ENCODE measurements around the gene TUBA1A. TPM values are rescaled to one million over a fixed set of nuclear protein-coding genes. Genes with fewer than 3 reads are reported as not detected.
"Not testable (repeated sequence)": the region's sequence is repeated elsewhere in the genome, so short reads cannot be mapped to it uniquely, and the experiment has no call there.

The TUBA1A gene
- total RNA-seq, 1 experiment from 2014 or later, result 9.8 TPM

GRCh38 chr12:49189731-49190716 is 1.1 kb upstream of the TUBA1A start:
- intact Hi-C loops (cut with micrococcal nuclease), result loop anchor here (2.0 kb wide), 1 partner anchor 59 kb away; the partner anchor contains the start of gene TUBA1B

GRCh38 chr12:49188201-49188915 is 522 bp downstream of the TUBA1A start:
- peaks cover 19% of the 10 kb centered on the region for H3K27me3 Mint-ChIP-seq (ENCODE audit: insufficient read depth, unreplicated experiment)
- peaks cover 12% of the 10 kb centered on the region for H3K4me1 Mint-ChIP-seq (ENCODE audit: insufficient read depth, unreplicated experiment)
- H3K9me3 Mint-ChIP-seq (ENCODE audit: unreplicated experiment), result no peaks in the 10 kb centered on the region
- no peak for TF ChIP-seq CTCF (IDR thresholded peaks at IDR 0.05; ENCODE audit: unreplicated experiment)
- peak; percentile 61 for DNase-seq (ENCODE audit: unreplicated experiment)
- intact Hi-C loops (cut with micrococcal nuclease), result loop anchor here (1.0 to 2.0 kb wide), 2 partner anchors 47 to 58 kb away; partner anchors contain the start of gene TUBA1B
- peak overlapping the region; percentile 91 for H3K4me3 Mint-ChIP-seq (ENCODE audit: unreplicated experiment)
- ChIA-PET CTCF (interaction anchor here (0.6 to 1.7 kb wide), 13 partner anchors 14 to 302 kb away, joined by 3 to 12 read pairs (median 3); no protein-coding TSS in a partner anchor), POLR2A (interaction anchor here (0.6 to 4.1 kb wide), 28 partner anchors 9 to 1360 kb away, joined by 3 to 164 read pairs (median 4); partner anchors contain the start of genes DDX23, LMBR1L, RHEBL1 and RND1)
- H3K27ac Mint-ChIP-seq (ENCODE audit: low read depth, unreplicated experiment), result peak overlapping the region; percentile 89
- BruUV-seq (replicated peaks), result TSS peak; percentile 81
- peaks cover 12% of the 10 kb centered on the region for H3K36me3 Mint-ChIP-seq (ENCODE audit: insufficient read depth, unreplicated experiment)

More at GRCh38 chr12:49189731-49190716, 1.1 kb upstream of the TUBA1A start:
- no peak for DNase-seq (ENCODE audit: unreplicated experiment)
- no TSS peak for BruUV-seq (replicated peaks)
- Mint-ChIP-seq H3K27me3 (ENCODE audit: insufficient read depth, unreplicated experiment) (peaks cover 22% of the 10 kb centered on the region), H3K9me3 (ENCODE audit: unreplicated experiment) (no peaks in the 10 kb centered on the region), H3K36me3 (ENCODE audit: insufficient read depth, unreplicated experiment) (peaks cover 12% of the 10 kb centered on the region), H3K27ac (ENCODE audit: low read depth, unreplicated experiment) (peak overlapping the region; percentile 89), H3K4me1 (ENCODE audit: insufficient read depth, unreplicated experiment) (peaks cover 12% of the 10 kb centered on the region), H3K4me3 (ENCODE audit: unreplicated experiment) (no peak overlapping the region)
- POLR2A ChIA-PET, result interaction anchor here (0.6 to 4.1 kb wide), 13 partner anchors 11 to 1201 kb away, joined by 3 to 164 read pairs (median 4); partner anchors contain the start of genes RHEBL1 and TUBA1B
- CTCF ChIA-PET, result interaction anchor here (0.6 to 1.6 kb wide), 4 partner anchors 13 to 94 kb away, joined by 3 to 4 read pairs (median 3); no protein-coding TSS in a partner anchor
- TF ChIP-seq CTCF (IDR thresholded peaks at IDR 0.05; ENCODE audit: unreplicated experiment), result no peak

DNA sequence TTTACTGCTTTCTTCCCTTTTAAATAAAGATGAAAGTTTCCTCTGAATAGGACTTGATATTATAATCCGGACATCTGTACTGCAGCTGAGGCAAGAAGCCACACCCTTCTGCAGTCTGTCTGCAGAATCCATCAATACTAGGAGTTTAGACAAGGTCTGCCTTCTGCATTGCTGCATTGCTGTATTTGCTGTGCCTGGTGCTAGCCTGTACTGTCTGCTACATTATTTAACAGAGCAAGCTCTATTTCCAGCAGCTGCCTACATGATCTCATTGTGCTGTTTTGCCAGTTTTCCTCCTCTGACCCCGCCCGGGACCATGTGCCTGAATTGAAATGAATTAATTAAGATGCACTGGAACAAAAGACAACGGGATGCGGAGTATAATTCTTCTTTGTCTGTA is 1.7 kb downstream of the TUBA1A start:
- BruUV-seq (replicated peaks), result no TSS peak
- POLR2A ChIA-PET, result interaction anchor here (0.6 to 4.1 kb wide), 8 partner anchors 11 to 335 kb away, joined by 3 to 164 read pairs (median 6); partner anchors contain the start of genes DDX23, TUBA1B and TUBA1C
- Mint-ChIP-seq H3K9me3 (ENCODE audit: unreplicated experiment) (no peaks in the 10 kb centered on the region), H3K36me3 (ENCODE audit: insufficient read depth, unreplicated experiment) (peaks cover 12% of the 10 kb centered on the region), H3K27me3 (ENCODE audit: insufficient read depth, unreplicated experiment) (peaks cover 11% of the 10 kb centered on the region), H3K4me1 (ENCODE audit: insufficient read depth, unreplicated experiment) (peaks cover 12% of the 10 kb centered on the region), H3K4me3 (ENCODE audit: unreplicated experiment) (no peak overlapping the region), H3K27ac (ENCODE audit: low read depth, unreplicated experiment) (no peak overlapping the region)
- TF ChIP-seq CTCF (IDR thresholded peaks at IDR 0.05; ENCODE audit: unreplicated experiment), result no peak
- DNase-seq (ENCODE audit: unreplicated experiment), result no peak
- CTCF ChIA-PET, result interaction anchor here (1.0 to 1.6 kb wide), 3 partner anchors 46 to 123 kb away, joined by 3 to 5 read pairs (median 4); no protein-coding TSS in a partner anchor
- intact Hi-C loops (cut with micrococcal nuclease), result no loop called here

DNA sequence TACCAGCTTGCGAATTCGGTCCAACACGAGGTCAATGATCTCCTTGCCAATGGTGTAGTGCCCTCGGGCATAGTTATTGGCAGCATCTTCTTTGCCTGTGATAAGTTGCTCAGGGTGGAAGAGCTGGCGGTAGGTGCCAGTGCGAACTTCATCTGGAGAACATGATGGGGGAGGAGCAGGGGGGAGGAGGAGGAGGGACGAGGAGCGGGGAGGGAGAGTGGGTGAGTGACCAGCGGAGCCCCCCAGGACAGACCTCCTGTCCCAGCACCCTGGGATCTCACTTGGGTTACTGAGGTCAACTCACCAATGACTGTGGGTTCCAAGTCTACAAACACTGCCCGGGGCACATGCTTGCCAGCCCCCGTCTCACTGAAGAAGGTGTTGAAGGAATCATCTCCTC is 2.6 kb downstream of the TUBA1A start:
- H3K27me3 Mint-ChIP-seq (ENCODE audit: insufficient read depth, unreplicated experiment); intact Hi-C loops (cut with micrococcal nuclease); H3K27ac Mint-ChIP-seq (ENCODE audit: low read depth, unreplicated experiment); DNase-seq (ENCODE audit: unreplicated experiment); BruUV-seq (replicated peaks); H3K9me3 Mint-ChIP-seq (ENCODE audit: unreplicated experiment); H3K4me3 Mint-ChIP-seq (ENCODE audit: unreplicated experiment): not testable (repeated sequence)
- peaks cover 12% of the 10 kb centered on the region for H3K4me1 Mint-ChIP-seq (ENCODE audit: insufficient read depth, unreplicated experiment)
- ChIA-PET CTCF (interaction anchor here (0.6 kb wide), 1 partner anchor 57 kb away, joined by 4 read pairs; no protein-coding TSS in a partner anchor), POLR2A (interaction anchor here (4.1 kb wide), 1 partner anchor 55 kb away, joined by 164 read pairs; the partner anchor contains the start of gene TUBA1B)
- H3K36me3 Mint-ChIP-seq (ENCODE audit: insufficient read depth, unreplicated experiment), result peaks cover 12% of the 10 kb centered on the region

GRCh38 chr12:49184697-49185096 is 4.2 kb downstream of the TUBA1A start:
- BruUV-seq (replicated peaks); CTCF ChIA-PET; intact Hi-C loops (cut with micrococcal nuclease); DNase-seq (ENCODE audit: unreplicated experiment); H3K9me3 Mint-ChIP-seq (ENCODE audit: unreplicated experiment); H3K27ac Mint-ChIP-seq (ENCODE audit: low read depth, unreplicated experiment); H3K4me3 Mint-ChIP-seq (ENCODE audit: unreplicated experiment); H3K27me3 Mint-ChIP-seq (ENCODE audit: insufficient read depth, unreplicated experiment): not testable (repeated sequence)
- peaks cover 10% of the 10 kb centered on the region for H3K4me1 Mint-ChIP-seq (ENCODE audit: insufficient read depth, unreplicated experiment)
- POLR2A ChIA-PET, result interaction anchor here (1.6 kb wide), 1 partner anchor 9 kb away, joined by 3 read pairs; no protein-coding TSS in a partner anchor
- H3K36me3 Mint-ChIP-seq (ENCODE audit: insufficient read depth, unreplicated experiment), result peaks cover 12% of the 10 kb centered on the region
